Ishikawa (cell line): Measurements from ENCODE around the gene SPINK14.

Experiments
- CEBPB ChIP-seq: IDR thresholded peaks from 2 replicates; pipeline ENCODE4 v1.6.1; 2012
- CREB1 ChIP-seq: IDR thresholded peaks from 2 replicates; pipeline ENCODE4 v1.6.1; 2012; ENCODE audit warnings: low read depth
- EGR1 ChIP-seq: IDR thresholded peaks from 2 replicates; pipeline ENCODE4 v1.6.1; 2012
- EP300 ChIP-seq: IDR thresholded peaks from 2 replicates; pipeline ENCODE4 v1.6.1; 2012; ENCODE audit warnings: borderline replicate concordance
- FOXM1 ChIP-seq: IDR thresholded peaks from 2 replicates; pipeline ENCODE4 v1.6.1; 2012; ENCODE audit warnings: low read depth, borderline replicate concordance
- MAX ChIP-seq: IDR thresholded peaks from 2 replicates; pipeline ENCODE4 v1.6.1; 2012
- NFIC ChIP-seq: IDR thresholded peaks from 2 replicates; pipeline ENCODE4 v1.6.1; 2012
- RAD21 ChIP-seq: IDR thresholded peaks from 2 replicates; pipeline ENCODE4 v1.6.1; 2012; ENCODE audit warnings: low read depth
- REST ChIP-seq: IDR thresholded peaks from 2 replicates; pipeline ENCODE4 v1.6.1; 2012; ENCODE audit warnings: low read depth, mild to moderate bottlenecking
- TAF1 ChIP-seq: IDR thresholded peaks from 2 replicates; pipeline ENCODE4 v1.6.1; 2012; ENCODE audit warnings: low read depth, mild to moderate bottlenecking
- TCF12 ChIP-seq: IDR thresholded peaks from 2 replicates; pipeline ENCODE4 v1.6.1; 2012; ENCODE audit warnings: low read depth
- TEAD4 ChIP-seq: IDR thresholded peaks from 2 replicates; pipeline ENCODE4 v1.6.1; 2012
- USF1 ChIP-seq: IDR thresholded peaks from 2 replicates; pipeline ENCODE4 v1.6.1; 2012
- YY1 ChIP-seq: IDR thresholded peaks from 2 replicates; pipeline ENCODE4 v1.6.1; 2012; ENCODE audit warnings: low read depth
- ZBTB7A ChIP-seq: IDR thresholded peaks from 2 replicates; pipeline ENCODE4 v1.6.1; 2012; ENCODE audit warnings: low read depth

Gene SPINK14

GRCh38 chr5:148172377-148172776, 4.0 kb downstream of the SPINK14 start:
- TF ChIP-seq RAD21 = no peak
- TF ChIP-seq TEAD4 = no peak
- no peak for TF ChIP-seq EP300
- TF ChIP-seq REST = no peak
- no peak for TF ChIP-seq EGR1
- no peak for TF ChIP-seq FOXM1
- no peak for TF ChIP-seq YY1
- no peak for TF ChIP-seq USF1
- no peak for TF ChIP-seq CEBPB
- no peak for TF ChIP-seq ZBTB7A
- TF ChIP-seq MAX = no peak
- TF ChIP-seq TAF1 = no peak
- TF ChIP-seq CREB1 = no peak
- no peak for TF ChIP-seq TCF12
- TF ChIP-seq NFIC = no peak

GRCh38 chr5:148176480-148176879, 8.1 kb downstream of the SPINK14 start:
- TF ChIP-seq TEAD4 (no peak), TCF12 (no peak), TAF1 (no peak), USF1 (no peak), YY1 (no peak), RAD21 (no peak), NFIC (no peak), MAX (no peak)

- TF ChIP-seq EP300 (no peak), YY1 (no peak), TCF12 (no peak), TAF1 (no peak), EGR1 (no peak), CEBPB (no peak), ZBTB7A (no peak), NFIC (no peak), USF1 (no peak), REST (no peak), CREB1 (no peak), FOXM1 (no peak)
Measured at GRCh38 chr5:148177207-148177606, 8.9 kb downstream of the SPINK14 start.

GRCh38 chr5:148179234-148179824, 11.0 kb downstream of the SPINK14 start:
- TF ChIP-seq RAD21 (peak; percentile 73), USF1 (no peak), MAX (no peak)

GRCh38 chr5:148186248-148187003, 18.1 kb downstream of the SPINK14 start:
- TF ChIP-seq CEBPB (no peak), EP300 (no peak), CREB1 (no peak), YY1 (no peak), USF1 (no peak)
